Nephron progenitor cell (in vitro differentiated cells): ENCODE data around the gene B4GALNT1.
"Not testable (repeated sequence)": the region's sequence is repeated elsewhere in the genome, so short reads cannot be mapped to it uniquely, and the experiment has no call there.

Source experiments
- DNase-seq: peaks from one replicate; pipeline ENCODE4 v3.0.0; 2021
- H3K27ac Mint-ChIP-seq: 2 replicates; pipeline ENCODE4 v1.8.0; 2021; ENCODE audit warnings: mild to moderate bottlenecking, moderate library complexity, mixed read lengths
- H3K27me3 Mint-ChIP-seq: 2 replicates; pipeline ENCODE4 v1.8.0; 2021; ENCODE audit warnings: mild to moderate bottlenecking, low read depth, mixed read lengths; ENCODE audit not compliant: poor library complexity
- H3K36me3 Mint-ChIP-seq: 2 replicates; pipeline ENCODE4 v1.8.0; 2021; ENCODE audit warnings: low read depth, mixed read lengths
- H3K4me1 Mint-ChIP-seq: 2 replicates; pipeline ENCODE4 v1.8.0; 2021; ENCODE audit warnings: mixed read lengths
- H3K4me3 Mint-ChIP-seq: 2 replicates; pipeline ENCODE4 v1.8.0; 2021; ENCODE audit warnings: mild to moderate bottlenecking, moderate library complexity, mixed read lengths
- H3K9me3 Mint-ChIP-seq: 2 replicates; pipeline ENCODE4 v1.8.0; 2021; ENCODE audit warnings: mild to moderate bottlenecking, moderate library complexity, mixed read lengths
- TF ChIP-seq, protein P1 (sequence below): fragments of 200-600 bp; sonication (generic); IDR thresholded peaks from 2 replicates; pipeline ENCODE4 v1.5.0; 2021; ENCODE audit warnings: antibody characterized with exemption

B4GALNT1 gene

DNA sequence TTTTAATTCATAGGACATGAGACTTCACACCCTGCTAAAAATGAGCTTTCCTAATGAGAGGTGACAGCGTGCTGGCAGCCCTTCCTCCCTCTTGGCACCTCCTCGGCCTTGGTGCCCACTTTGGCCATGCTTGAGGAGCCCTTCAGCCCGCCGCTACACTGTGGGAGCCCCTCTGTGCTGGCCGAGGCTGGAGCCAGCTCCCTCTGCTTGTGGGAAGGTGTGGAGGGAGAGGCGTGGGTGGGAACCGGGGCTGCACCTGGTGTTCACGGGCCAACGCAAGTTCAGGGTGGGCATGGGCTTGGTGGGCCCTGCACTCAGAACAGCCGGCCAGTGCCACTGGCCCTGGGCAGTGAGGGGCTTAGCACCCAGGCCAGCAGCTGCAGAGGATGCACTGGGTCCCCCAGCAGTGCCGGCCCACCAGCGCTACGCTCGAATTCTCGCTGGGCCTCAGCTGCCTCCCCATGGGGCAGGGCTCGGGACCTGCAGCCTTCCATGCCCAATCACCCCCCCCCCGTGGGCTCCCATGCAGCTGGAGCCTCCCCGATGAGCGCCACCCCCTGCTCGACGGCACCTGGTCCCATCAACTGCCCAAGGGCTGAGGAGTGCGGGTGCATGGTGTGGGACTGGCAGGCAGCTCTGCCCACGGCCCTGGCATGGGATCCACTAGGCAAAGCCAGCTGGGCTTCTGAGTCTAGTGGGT lies 22.7 kb upstream of the B4GALNT1 start:
- H3K4me3 Mint-ChIP-seq: no peak overlapping the region
- no peak for DNase-seq
- H3K36me3 Mint-ChIP-seq: no peaks in the 10 kb centered on the region
- peaks cover 65% of the 10 kb centered on the region for H3K9me3 Mint-ChIP-seq
- H3K27ac Mint-ChIP-seq: no peak overlapping the region
- peaks cover 22% of the 10 kb centered on the region for H3K27me3 Mint-ChIP-seq
- TF ChIP-seq, protein P1, sequence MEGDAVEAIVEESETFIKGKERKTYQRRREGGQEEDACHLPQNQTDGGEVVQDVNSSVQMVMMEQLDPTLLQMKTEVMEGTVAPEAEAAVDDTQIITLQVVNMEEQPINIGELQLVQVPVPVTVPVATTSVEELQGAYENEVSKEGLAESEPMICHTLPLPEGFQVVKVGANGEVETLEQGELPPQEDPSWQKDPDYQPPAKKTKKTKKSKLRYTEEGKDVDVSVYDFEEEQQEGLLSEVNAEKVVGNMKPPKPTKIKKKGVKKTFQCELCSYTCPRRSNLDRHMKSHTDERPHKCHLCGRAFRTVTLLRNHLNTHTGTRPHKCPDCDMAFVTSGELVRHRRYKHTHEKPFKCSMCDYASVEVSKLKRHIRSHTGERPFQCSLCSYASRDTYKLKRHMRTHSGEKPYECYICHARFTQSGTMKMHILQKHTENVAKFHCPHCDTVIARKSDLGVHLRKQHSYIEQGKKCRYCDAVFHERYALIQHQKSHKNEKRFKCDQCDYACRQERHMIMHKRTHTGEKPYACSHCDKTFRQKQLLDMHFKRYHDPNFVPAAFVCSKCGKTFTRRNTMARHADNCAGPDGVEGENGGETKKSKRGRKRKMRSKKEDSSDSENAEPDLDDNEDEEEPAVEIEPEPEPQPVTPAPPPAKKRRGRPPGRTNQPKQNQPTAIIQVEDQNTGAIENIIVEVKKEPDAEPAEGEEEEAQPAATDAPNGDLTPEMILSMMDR: no peak
- no peaks in the 10 kb centered on the region for H3K4me1 Mint-ChIP-seq

DNA sequence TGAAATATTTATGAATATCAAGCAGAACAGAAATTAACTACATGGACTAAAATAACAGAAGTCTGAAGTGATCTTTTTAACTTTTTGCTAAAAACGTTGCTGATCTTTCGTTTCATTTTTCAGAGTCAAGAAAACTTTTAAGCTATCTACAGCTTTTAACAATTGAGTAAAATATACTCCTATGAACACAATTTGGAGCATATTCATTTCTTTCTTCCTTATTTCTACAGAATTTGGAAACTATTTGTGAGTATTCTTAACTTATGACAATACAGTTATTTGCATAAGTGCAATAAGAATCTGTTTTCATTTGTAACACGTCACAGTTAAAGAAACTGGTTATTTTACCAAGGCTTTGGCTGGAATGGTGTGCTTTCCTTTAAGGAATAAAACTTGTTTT lies 21.0 kb upstream of the B4GALNT1 start:
- DNase-seq: no peak
- Mint-ChIP-seq H3K4me3 (no peak overlapping the region), H3K9me3 (peaks cover 59% of the 10 kb centered on the region), H3K4me1 (no peaks in the 10 kb centered on the region), H3K27ac (no peak overlapping the region), H3K27me3 (peaks cover 18% of the 10 kb centered on the region), H3K36me3 (no peaks in the 10 kb centered on the region)
- TF ChIP-seq, protein P1: no peak

DNA sequence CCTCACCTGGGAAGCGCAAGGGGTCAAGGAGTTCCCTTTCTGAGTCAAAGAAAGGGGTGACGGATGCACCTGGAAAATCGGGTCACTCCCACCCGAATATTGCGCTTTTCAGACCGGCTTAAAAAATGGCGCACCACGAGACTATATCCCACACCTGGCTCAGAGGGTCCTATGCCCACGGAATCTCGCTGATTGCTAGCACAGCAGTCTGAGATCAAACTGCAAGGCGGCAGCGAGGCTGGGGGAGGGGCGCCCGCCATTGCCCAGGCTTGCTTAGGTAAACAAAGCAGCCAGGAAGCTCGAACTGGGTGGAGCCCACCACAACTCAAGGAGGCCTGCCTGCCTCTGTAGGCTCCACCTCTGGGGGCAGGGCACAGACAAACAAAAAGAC lies 13.7 kb upstream of the B4GALNT1 start:
- not testable (repeated sequence) for H3K4me1 Mint-ChIP-seq, H3K27ac Mint-ChIP-seq, DNase-seq, H3K27me3 Mint-ChIP-seq, H3K36me3 Mint-ChIP-seq, H3K4me3 Mint-ChIP-seq
- peaks cover 41% of the 10 kb centered on the region for H3K9me3 Mint-ChIP-seq

DNA sequence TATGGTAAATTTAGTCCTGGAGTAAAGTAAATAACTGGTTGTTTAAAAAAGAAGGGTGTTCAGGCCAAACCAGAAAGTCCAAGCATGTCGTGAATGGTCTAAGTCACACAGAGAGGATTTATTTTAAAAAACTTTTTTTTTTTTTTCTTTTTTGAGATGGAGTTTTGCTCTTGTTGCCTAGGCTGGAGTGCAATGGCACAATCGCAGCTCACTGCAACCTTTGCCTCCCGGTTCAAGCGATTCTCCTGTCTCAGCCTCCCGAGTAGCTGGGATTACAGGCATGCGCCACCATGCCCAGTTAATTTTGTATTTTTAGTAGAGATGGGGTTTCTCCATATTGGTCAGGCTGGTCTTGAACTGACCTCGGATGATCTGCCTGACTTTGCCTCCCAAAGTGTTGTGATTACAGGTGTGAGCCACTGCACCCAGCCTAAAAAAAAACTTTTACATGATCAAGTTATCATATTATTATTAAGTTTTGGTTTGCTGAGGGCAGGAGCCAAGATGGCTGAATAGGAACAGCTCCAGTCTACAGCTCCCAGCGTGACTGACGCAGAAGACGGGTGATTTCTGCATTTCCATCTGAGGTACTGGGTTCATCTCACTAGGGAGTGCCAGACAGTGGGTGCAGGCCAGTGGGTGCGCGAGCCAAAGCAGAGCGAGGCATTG lies 13.1 kb upstream of the B4GALNT1 start:
- Mint-ChIP-seq H3K27me3 (peaks cover 11% of the 10 kb centered on the region), H3K9me3 (peaks cover 44% of the 10 kb centered on the region)
- H3K27ac Mint-ChIP-seq, DNase-seq, H3K4me3 Mint-ChIP-seq, H3K4me1 Mint-ChIP-seq, H3K36me3 Mint-ChIP-seq: not testable (repeated sequence)

DNA sequence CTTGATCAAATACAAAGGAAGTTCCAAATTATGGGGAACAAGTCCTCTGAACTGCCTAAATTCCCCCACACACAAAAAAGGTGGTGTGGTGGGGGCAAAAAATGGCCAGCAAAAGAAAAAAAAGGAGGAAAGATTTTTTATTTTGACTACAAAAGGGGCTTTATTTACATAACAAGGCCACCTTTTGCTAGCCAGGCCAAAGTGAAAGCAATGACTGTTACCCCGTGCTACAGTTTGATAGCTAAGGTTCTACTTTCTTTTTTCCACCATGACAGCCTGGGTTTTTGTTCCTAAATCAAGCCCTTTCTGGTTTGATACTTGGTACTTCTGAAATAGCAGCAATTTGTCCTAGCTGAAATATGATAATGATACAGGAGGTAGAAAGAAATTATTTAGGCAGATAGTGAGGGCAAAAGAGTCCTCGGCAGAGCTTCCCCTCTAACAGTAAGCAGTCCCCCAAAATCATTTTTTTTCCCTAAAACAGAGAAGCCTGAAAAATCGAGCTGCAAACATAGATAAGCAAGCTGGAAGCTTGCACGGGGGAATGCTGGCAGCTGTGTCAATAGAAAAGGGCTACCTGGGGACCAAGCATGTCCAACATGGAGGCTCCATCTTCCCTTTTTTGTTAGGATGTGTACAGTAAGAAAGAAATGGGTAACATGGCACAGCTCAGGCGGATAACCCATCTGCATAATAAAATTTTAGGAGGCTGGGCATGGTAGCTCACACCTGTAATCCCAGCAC lies 8.9 kb upstream of the B4GALNT1 start:
- H3K27ac Mint-ChIP-seq: no peak overlapping the region
- no peak overlapping the region for H3K4me3 Mint-ChIP-seq
- H3K4me1 Mint-ChIP-seq: no peaks in the 10 kb centered on the region
- DNase-seq: no peak
- H3K9me3 Mint-ChIP-seq: peaks cover 40% of the 10 kb centered on the region
- H3K36me3 Mint-ChIP-seq: no peaks in the 10 kb centered on the region
- TF ChIP-seq, protein P1: no peak
- H3K27me3 Mint-ChIP-seq: peaks cover 50% of the 10 kb centered on the region

DNA sequence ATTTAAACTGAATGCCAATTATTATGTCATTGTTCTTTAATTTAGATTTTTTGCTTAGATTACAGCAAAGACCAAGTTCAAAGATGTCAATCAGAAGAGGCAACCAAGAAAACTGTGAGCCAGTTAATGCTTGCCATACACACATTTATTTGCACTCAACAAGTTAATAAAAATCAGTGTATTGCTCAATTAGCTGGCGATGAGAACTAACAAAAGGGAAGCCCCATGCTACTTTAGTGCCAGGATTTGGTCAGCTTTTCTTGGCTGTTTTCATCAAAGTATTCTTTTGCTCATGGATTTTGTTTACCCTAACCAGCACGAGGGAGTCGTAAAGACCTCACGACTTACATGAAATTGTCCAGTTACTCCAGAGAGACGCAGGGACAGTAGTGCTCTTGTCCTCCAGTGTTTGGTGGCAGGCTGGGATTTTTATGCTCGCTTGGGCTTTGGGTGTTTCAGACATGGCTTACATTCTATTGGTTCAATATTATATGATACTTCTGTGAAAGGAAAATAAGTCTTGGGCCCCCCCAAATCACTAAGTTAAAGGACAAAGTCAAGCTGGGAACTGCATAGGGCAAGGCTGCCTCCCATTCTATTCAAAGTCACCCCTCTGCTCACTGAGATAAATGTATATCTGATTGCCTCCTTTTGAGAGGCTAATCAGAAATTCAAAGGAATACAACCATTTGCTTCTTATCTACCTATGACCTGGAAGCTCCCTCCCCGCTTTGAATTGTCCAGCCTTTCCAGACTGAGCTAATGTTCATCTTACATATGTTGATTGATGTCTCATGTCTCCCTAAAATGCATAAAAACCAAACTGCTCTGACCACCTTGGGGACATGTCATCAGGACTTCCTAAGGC lies 7.4 kb upstream of the B4GALNT1 start:
- H3K4me1 Mint-ChIP-seq: no peaks in the 10 kb centered on the region
- H3K27me3 Mint-ChIP-seq: peaks cover 61% of the 10 kb centered on the region
- H3K4me3 Mint-ChIP-seq: no peak overlapping the region
- peaks cover 31% of the 10 kb centered on the region for H3K9me3 Mint-ChIP-seq
- H3K36me3 Mint-ChIP-seq: no peaks in the 10 kb centered on the region
- TF ChIP-seq, protein P1: no peak
- H3K27ac Mint-ChIP-seq: no peak overlapping the region
- DNase-seq: no peak
